ENCODE results near the gene PARVG. TPM values are rescaled to one million over a fixed set of nuclear protein-coding genes. Genes with fewer than 3 reads are reported as not detected.

Gene PARVG
- total RNA-seq, 4 donors from 2014 or later: 1.00 to 37.8 (median 20.6) TPM

- peak overlapping the region; percentile 39 to 63 (median 54) for H3K27ac ChIP-seq
Measured at GRCh38 chr22:44143579-44143978, 37.1 kb upstream of the PARVG start.

DNA sequence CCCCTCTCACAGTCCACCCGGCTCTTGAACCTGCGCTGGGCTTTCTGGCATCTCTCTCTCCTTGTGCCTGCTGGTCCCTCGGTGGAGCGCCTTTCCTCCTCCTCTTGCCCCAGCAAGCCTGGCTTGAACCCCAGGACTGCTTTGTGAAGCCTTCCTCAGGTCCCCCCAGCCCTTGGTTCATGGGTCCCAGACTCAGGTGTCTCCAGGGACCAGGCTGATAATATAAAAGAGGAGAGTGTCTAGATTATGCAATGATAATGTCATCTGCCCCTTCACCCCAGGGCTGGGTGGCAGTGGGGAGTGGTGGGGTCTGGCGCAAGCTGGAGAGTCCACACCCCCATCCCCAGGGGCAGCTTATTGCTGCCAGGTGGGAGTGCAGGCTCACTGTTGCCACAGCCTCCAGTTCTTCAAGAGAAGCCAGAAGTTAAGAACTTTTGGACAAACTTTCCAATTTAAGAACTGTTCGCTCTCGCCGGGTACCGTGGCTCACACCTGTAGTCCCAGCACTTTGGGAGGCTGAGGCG lies 36.6 kb upstream of the PARVG start:
- in situ Hi-C loops (cut with MboI; ENCODE audit: low pct_ligation_motif_present in 1 of 4, low pct_unique_long_range_greater_than_20kb in 1 of 4, low sequenced_read_pairs in 3 of 4): no loop called here
- no peak for DNase-seq
- peak overlapping the region in 3 of 4 donors; percentile 49 to 63 (median 59) for H3K27ac ChIP-seq
- no peak overlapping the region for H3K4me3 ChIP-seq
- H3K27me3 ChIP-seq: no peaks in the 10 kb centered on the region
- WGBS, 2 donors (ENCODE audit: low coverage in 1 of 2): 81 to 85% methylated on average over 6 to 10 of the region's 10 CpGs
- TF ChIP-seq CTCF (IDR thresholded peaks at IDR 0.05) (no peak), EP300 (IDR thresholded peaks at IDR 0.05; ENCODE audit: low read depth) (no peak), POLR2A (IDR thresholded peaks at IDR 0.05) (no peak), POLR2AphosphoS5 (IDR thresholded peaks at IDR 0.05) (no peak)
- intact Hi-C loops (cut with DNase I; ENCODE audit: low total_unique reads): no loop called here
- no peaks in the 10 kb centered on the region for H3K36me3 ChIP-seq
- H3K4me1 ChIP-seq: peaks cover 0 to 24% (median 4%) of the 10 kb centered on the region in 4 donors
- H3K9me3 ChIP-seq: no peaks in the 10 kb centered on the region

More at GRCh38 chr22:44143579-44143978, 37.1 kb upstream of the PARVG start:
- Histone ChIP-seq H3K4me1 (peaks cover 0 to 24% (median 4%) of the 10 kb centered on the region in 4 donors), H3K9me3 (no peaks in the 10 kb centered on the region), H3K27me3 (no peaks in the 10 kb centered on the region), H3K4me3 (no peak overlapping the region), H3K36me3 (no peaks in the 10 kb centered on the region)
- DNase-seq: no peak
- intact Hi-C loops (cut with DNase I; ENCODE audit: low total_unique reads) (no loop called here), in situ Hi-C loops (cut with MboI; ENCODE audit: low pct_ligation_motif_present in 1 of 4, low pct_unique_long_range_greater_than_20kb in 1 of 4, low sequenced_read_pairs in 3 of 4) (no loop called here)
- 69 to 80% methylated on average over 1 to 6 of the region's 9 CpGs for WGBS, 2 donors (ENCODE audit: low coverage in 1 of 2)
- no peak for TF ChIP-seq POLR2A (IDR thresholded peaks at IDR 0.05)
- TF ChIP-seq POLR2AphosphoS5 (IDR thresholded peaks at IDR 0.05): no peak
- no peak for TF ChIP-seq CTCF (IDR thresholded peaks at IDR 0.05)
- no peak for TF ChIP-seq EP300 (IDR thresholded peaks at IDR 0.05; ENCODE audit: low read depth)

- Histone ChIP-seq H3K9me3 (no peaks in the 10 kb centered on the region), H3K36me3 (no peaks in the 10 kb centered on the region), H3K4me1 (peaks cover 0 to 24% (median 4%) of the 10 kb centered on the region in 4 donors), H3K27me3 (no peaks in the 10 kb centered on the region), H3K27ac (peak overlapping the region in 3 of 4 donors; percentile 43 to 63 (median 47)), H3K4me3 (no peak overlapping the region)
- intact Hi-C loops (cut with DNase I; ENCODE audit: low total_unique reads) (no loop called here), in situ Hi-C loops (cut with MboI; ENCODE audit: low pct_ligation_motif_present in 1 of 4, low pct_unique_long_range_greater_than_20kb in 1 of 4, low sequenced_read_pairs in 3 of 4) (no loop called here)
- TF ChIP-seq POLR2AphosphoS5 (IDR thresholded peaks at IDR 0.05): no peak
- no peak for TF ChIP-seq EP300 (IDR thresholded peaks at IDR 0.05; ENCODE audit: low read depth)
- no peak for TF ChIP-seq CTCF (IDR thresholded peaks at IDR 0.05)
- no peak for TF ChIP-seq POLR2A (IDR thresholded peaks at IDR 0.05)
- 73 to 80% methylated on average over 1 to 8 of the region's 8 CpGs for WGBS, 2 donors (ENCODE audit: low coverage in 1 of 2)
- DNase-seq: no peak
Measured at GRCh38 chr22:44145544-44145943, 35.2 kb upstream of the PARVG start.

- Histone ChIP-seq H3K9me3 (no peaks in the 10 kb centered on the region), H3K27ac (peak overlapping the region in 1 of 4 donors; percentile 63), H3K4me1 (peaks cover 0 to 24% (median 4%) of the 10 kb centered on the region in 4 donors), H3K36me3 (no peaks in the 10 kb centered on the region), H3K27me3 (no peaks in the 10 kb centered on the region), H3K4me3 (no peak overlapping the region)
- intact Hi-C loops (cut with DNase I; ENCODE audit: low total_unique reads): no loop called here
- 82 to 96% methylated on average over 10 to 33 of the region's 33 CpGs for WGBS, 2 donors (ENCODE audit: low coverage in 1 of 2)
- in situ Hi-C loops (cut with MboI; ENCODE audit: low pct_ligation_motif_present in 1 of 4, low pct_unique_long_range_greater_than_20kb in 1 of 4, low sequenced_read_pairs in 3 of 4): no loop called here
- no peak for DNase-seq
- no peak for TF ChIP-seq CTCF (IDR thresholded peaks at IDR 0.05)
Measured at GRCh38 chr22:44146088-44146861, 34.5 kb upstream of the PARVG start.
